Ramos (cell line): ENCODE results near the gene ETS1.

ENCODE experiments used
- in situ Hi-C: fragments of 300-500 bp; cut with MboI; formaldehyde crosslinking; loops from one replicate; pipeline ENCODE4 v1.14.3; 2022; ENCODE audit warnings: low sequenced_read_pairs; ENCODE audit not compliant: unreplicated experiment

ETS1 gene, protein sequence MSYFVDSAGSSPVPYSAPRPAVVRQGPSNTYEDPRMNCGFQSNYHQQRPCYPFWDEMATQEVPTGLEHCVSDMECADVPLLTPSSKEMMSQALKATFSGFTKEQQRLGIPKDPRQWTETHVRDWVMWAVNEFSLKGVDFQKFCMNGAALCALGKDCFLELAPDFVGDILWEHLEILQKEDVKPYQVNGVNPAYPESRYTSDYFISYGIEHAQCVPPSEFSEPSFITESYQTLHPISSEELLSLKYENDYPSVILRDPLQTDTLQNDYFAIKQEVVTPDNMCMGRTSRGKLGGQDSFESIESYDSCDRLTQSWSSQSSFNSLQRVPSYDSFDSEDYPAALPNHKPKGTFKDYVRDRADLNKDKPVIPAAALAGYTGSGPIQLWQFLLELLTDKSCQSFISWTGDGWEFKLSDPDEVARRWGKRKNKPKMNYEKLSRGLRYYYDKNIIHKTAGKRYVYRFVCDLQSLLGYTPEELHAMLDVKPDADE

DNA sequence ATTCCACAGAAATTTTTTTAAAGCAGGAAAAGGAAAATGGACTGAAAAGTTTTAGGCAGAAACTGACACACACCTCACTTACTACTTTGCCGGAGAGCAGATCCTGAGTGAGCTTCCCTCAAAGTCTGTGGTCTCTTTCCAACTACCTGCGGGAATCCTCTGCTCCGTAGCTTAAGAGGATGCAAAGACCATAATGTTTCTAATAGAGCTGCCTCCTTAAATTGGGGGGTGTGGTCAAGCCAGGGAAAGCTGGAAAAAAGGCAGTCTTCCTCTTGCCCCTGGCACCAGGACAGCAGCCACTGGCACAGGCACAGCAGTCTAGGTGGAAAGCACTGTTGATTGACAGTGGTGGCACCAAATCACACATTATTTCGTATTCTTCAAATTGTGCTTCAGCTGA, at the start of gene ETS1:
TSS of gene ETS1 (minus strand) at position 144 of the 400 bp plus-strand sequence. CDS start 14,428 bp downstream, outside the sequence.
- in situ Hi-C loops, result no loop called here

- in situ Hi-C loops, result loop anchor here (5.0 kb wide), 1 partner anchor 198 kb away; no protein-coding TSS in a partner anchor
Measured at GRCh38 chr11:128634395-128634794, 47.0 kb upstream of the ETS1 start.

GRCh38 chr11:128633384-128633965, 46.1 kb upstream of the ETS1 start:
- in situ Hi-C loops, result loop anchor here (5.0 kb wide), 1 partner anchor 199 kb away; no protein-coding TSS in a partner anchor

- in situ Hi-C loops, result loop anchor here (5.0 kb wide), 1 partner anchor 200 kb away; no protein-coding TSS in a partner anchor
Measured at GRCh38 chr11:128632141-128632791, 44.9 kb upstream of the ETS1 start.

- in situ Hi-C loops, result loop anchor here (5.0 kb wide), 1 partner anchor 202 kb away; no protein-coding TSS in a partner anchor
Measured at GRCh38 chr11:128630367-128631230, 43.2 kb upstream of the ETS1 start.

GRCh38 chr11:128629516-128630106, 42.3 kb upstream of the ETS1 start:
- in situ Hi-C loops, result loop anchor here (5.0 kb wide), 4 partner anchors 98 to 337 kb away; no protein-coding TSS in a partner anchor

GRCh38 chr11:128628686-128629085, 41.3 kb upstream of the ETS1 start:
- in situ Hi-C loops, result loop anchor here (5.0 kb wide), 3 partner anchors 99 to 336 kb away; no protein-coding TSS in a partner anchor

GRCh38 chr11:128628325-128628673, 40.9 kb upstream of the ETS1 start:
- in situ Hi-C loops, result loop anchor here (5.0 kb wide), 3 partner anchors 99 to 336 kb away; no protein-coding TSS in a partner anchor

GRCh38 chr11:128627666-128628324, 40.4 kb upstream of the ETS1 start:
- in situ Hi-C loops, result loop anchor here (5.0 kb wide), 3 partner anchors 100 to 335 kb away; no protein-coding TSS in a partner anchor

DNA sequence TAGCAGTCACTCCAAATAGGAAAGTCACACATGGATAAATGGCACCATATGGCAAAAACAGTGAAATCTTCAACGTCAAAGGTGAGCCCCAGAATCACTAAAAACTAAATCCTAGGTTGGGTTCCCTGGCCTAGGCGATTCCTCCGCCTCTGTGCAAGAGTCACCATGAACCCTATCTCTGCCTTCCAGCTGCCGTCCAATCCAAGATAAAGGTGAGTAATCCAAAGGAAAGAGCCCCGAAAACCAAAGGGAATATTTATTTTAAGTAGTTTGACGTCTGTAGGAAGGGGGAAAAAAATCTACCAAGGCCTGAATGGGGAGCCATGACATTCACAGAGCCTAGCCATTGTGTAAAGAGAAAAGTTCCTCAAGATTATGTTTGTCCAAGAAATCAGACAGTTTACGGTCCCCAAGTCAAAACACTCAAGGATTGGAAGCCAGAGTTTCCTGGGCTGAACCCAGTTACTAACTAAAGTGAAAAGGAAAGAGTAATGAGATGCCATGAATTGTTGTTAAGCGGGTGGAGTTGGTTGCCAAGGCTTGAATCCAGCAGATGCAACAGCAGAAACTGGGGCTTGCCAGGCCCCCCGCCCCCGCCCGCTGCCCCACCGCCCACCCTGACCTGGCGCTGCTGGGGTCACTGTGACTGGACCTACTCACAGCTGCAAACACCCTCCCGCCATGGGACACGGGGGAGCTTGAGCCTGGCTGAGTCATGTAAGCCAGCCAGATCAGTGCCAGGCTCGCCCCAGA, 39.7 kb upstream of the ETS1 start:
- in situ Hi-C loops, result loop anchor here (5.0 kb wide), 3 partner anchors 100 to 335 kb away; no protein-coding TSS in a partner anchor

DNA sequence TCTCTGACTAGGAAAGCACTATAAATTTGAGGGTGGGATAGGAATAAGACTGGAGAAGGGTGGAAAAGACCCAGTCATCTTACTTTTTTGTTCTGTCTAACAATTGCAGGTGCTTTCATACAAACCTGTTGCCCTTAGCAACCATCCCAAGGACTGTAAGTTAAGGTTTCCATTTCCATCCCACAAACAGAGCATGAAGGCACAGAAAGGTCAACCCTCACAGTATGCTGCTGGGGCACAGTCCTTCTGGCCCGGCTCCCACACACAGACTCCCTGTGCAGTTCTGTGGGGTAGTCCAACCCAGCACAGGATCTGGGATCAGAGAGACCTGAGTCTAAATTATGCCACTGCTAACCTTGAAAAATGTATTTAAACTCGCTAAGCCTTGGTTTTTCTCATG, 38.4 kb upstream of the ETS1 start:
- in situ Hi-C loops, result loop anchor here (5.0 kb wide), 3 partner anchors 102 to 333 kb away; no protein-coding TSS in a partner anchor

DNA sequence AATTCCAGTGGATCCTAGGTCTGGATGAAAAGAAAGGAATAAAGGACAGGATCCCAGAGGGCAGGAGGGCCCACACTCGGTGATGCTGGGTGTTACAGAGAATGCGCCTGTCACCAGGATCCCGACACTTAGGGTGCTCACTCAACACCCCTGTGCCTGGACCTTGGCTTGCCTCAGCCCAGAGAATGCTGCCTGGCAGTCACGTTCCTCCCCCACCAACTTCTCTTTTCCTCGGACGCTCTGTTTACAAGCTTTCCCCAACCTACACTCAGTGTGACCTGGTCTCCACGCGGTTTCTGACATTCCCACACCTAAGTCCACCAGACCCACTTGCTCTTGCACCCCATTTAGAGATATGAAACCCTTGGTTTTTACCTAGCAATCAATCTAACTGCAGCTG, 38.0 kb upstream of the ETS1 start:
- in situ Hi-C loops, result loop anchor here (5.0 kb wide), 3 partner anchors 102 to 333 kb away; no protein-coding TSS in a partner anchor

DNA sequence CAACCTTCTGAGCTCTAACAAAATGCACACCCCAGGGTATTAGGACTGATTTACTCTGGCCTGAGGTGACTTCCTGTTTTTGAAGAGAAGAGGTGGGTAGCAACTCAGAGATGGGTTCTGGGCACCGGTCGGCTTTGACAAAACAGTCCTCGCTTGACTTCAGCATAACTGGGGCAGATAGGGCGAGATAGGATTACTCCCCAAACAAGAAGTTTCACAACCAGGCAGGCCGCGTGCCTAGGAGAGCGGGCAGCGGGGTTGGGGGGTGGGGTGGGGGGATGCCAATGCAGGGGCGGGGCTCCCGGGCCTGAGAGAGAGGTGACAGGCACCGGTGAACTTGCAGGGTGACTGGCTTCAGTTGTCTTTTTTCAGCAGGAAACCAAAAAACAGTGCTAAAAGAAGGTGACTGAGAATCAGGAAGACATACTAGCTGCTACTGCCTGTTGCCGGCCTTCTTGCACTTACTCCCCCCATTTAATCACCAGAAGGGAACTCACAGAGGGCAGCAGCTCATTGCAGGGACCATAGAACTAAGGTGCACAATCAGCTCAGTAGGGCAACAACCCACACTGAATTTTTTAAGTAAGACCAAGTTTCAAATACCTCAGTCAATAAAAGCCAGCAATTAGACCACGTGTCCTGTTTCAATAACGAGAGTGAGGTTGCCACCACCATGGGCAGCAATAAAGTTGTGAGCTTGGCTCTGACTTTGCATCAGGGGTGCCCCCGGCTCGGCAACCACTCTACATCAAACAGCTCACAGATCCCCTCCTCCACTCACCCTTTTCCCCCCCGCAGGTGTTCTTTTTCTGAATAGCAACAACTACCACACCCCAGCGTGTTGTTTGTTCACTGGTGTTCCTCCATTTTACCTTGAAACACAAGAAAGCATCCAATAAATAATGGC, 37.2 kb upstream of the ETS1 start:
- in situ Hi-C loops, result loop anchor here (5.0 kb wide), 3 partner anchors 103 to 332 kb away; no protein-coding TSS in a partner anchor

GRCh38 chr11:128623091-128623490, 35.7 kb upstream of the ETS1 start:
- in situ Hi-C loops, result no loop called here

GRCh38 chr11:128621601-128622501, 34.5 kb upstream of the ETS1 start:
- in situ Hi-C loops, result no loop called here
